MCF 10A (cell line): ENCODE data around the gene ASRGL1. TPM values are rescaled to one million over a fixed set of nuclear protein-coding genes. Genes with fewer than 3 reads are reported as not detected.

Experiments used
- BruUV-seq: library from RNA; stranded (reverse); fragments of 400-500 nt; replicated peaks from 2 replicates; lab custom pipeline; 2021; lab: Mats Ljungman, UMichigan
- CTCF ChIA-PET: fragments of 300-600 bp; sonication (Branson Sonifier 250); formaldehyde crosslinking; extraction: SDS; loops from one replicate; lab custom pipeline; 2021; ENCODE audit warnings: antibody characterized with exemption, inconsistent platforms; lab: Yijun Ruan, JAX
- POLR2A ChIA-PET: fragments of 300-600, 350-650 bp; sonication (Branson Sonifier 250); formaldehyde crosslinking; extraction: SDS; loops from one replicate; lab custom pipeline; 2020; ENCODE audit warnings: antibody characterized with exemption, inconsistent platforms; lab: Yijun Ruan, JAX
- DNase-seq: peaks from one replicate; pipeline ENCODE4 v3.0.0-alpha.2; 2018; ENCODE audit not compliant: unreplicated experiment
- H3K27ac Mint-ChIP-seq: one replicate; pipeline ENCODE4 v1.8.0; 2022; ENCODE audit warnings: mild to moderate bottlenecking, low read depth, mixed read lengths; ENCODE audit not compliant: unreplicated experiment
- H3K27me3 Mint-ChIP-seq: one replicate; pipeline ENCODE4 v1.8.0; 2022; ENCODE audit warnings: mixed read lengths; ENCODE audit not compliant: insufficient read depth, unreplicated experiment
- H3K36me3 Mint-ChIP-seq: one replicate; pipeline ENCODE4 v1.8.0; 2022; ENCODE audit warnings: mild to moderate bottlenecking, moderate library complexity, mixed read lengths; ENCODE audit not compliant: insufficient read depth, unreplicated experiment
- H3K4me1 Mint-ChIP-seq: one replicate; pipeline ENCODE4 v1.8.0; 2022; ENCODE audit warnings: mixed read lengths; ENCODE audit not compliant: insufficient read depth, unreplicated experiment
- H3K4me3 Mint-ChIP-seq: one replicate; pipeline ENCODE4 v1.8.0; 2022; ENCODE audit warnings: mild to moderate bottlenecking, moderate library complexity, mixed read lengths; ENCODE audit not compliant: unreplicated experiment
- H3K9me3 Mint-ChIP-seq: one replicate; pipeline ENCODE4 v1.8.0; 2022; ENCODE audit warnings: mixed read lengths; ENCODE audit not compliant: unreplicated experiment
- CTCF ChIP-seq: fragments of 200-600 bp; IDR thresholded peaks from one replicate; pipeline ENCODE4 v1.8.0; 2022; ENCODE audit warnings: antibody characterized with exemption, mild to moderate bottlenecking; ENCODE audit not compliant: unreplicated experiment
- intact Hi-C: fragments of 100-400 bp; cut with micrococcal nuclease; formaldehyde crosslinking; loops from 2 replicates; pipeline ENCODE4 v1.14.1; 2022
- total RNA-seq: library from RNA; stranded (reverse); gene quantifications from 2 replicates; pipeline ENCODE4 v1.2.3, GENCODE V29; 2022

Gene ASRGL1
- total RNA-seq, 1 experiment from 2014 or later: 0.65 TPM

DNA sequence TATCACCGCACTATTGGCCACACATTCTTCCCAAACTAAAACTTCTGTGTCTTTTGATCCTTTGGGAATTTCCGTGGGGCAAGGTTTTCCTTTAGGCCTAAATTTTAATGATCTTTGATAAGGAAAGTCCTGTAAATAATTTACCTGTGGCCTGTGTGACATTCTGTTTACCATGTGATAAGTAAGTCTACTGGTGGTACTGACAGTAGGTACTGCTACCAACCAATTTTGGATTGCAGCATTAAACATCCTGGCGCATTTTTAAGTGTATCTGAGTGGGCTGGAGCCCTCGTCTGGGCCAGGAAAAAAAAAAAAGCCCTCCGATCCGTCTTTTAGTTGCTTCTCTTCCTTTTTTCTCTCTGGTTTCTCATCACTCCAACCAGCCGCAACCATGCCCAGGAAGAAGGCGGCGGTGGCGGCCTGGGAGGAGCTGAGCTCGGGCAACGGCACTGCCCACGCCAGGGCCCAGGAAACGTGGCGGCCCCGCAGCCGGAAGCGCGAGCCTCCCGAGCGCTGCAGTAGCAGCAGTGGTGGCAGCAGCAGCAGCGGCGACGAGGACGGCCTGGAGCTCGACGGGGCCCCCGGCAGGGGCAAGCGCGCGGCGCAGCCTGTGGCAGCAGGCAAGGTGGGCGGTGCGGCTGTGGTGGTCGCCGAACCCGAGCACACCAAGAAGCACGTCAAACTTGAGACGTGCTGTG is 33.6 kb downstream of the ASRGL1 start:
- DNase-seq: no peak
- BruUV-seq: no TSS peak
- Mint-ChIP-seq H3K36me3 (no peaks in the 10 kb centered on the region), H3K27ac (no peak overlapping the region), H3K4me3 (no peak overlapping the region), H3K9me3 (no peaks in the 10 kb centered on the region), H3K27me3 (peaks cover 15% of the 10 kb centered on the region), H3K4me1 (no peaks in the 10 kb centered on the region)
- CTCF ChIA-PET: interaction anchor here (0.9 kb wide), 1 partner anchor 60 kb away, joined by 3 read pairs; no protein-coding TSS in a partner anchor
- no peak for TF ChIP-seq CTCF
- POLR2A ChIA-PET: no interaction called here
- intact Hi-C loops: no loop called here

DNA sequence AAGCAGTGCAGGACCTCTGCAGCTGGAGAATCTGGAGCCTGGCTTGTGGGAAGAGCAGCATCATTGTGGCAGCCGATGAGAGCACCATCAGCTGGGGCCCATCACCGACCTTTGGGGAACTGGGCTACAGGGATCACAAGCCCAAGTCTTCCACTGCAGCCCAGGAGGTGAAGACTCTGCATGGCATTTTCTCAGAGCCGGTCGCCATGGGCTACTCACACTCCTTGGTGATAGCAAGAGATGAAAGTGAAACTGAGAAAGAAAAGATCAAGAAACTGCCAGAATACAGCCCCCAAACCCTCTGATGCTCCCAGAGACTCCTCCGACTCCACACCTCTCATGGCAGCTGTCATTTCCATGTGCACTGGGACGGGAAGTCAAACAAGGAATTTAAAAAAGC is 35.6 kb downstream of the ASRGL1 start:
- POLR2A ChIA-PET: no interaction called here
- Mint-ChIP-seq H3K4me3 (no peak overlapping the region), H3K27ac (no peak overlapping the region), H3K27me3 (peaks cover 15% of the 10 kb centered on the region), H3K36me3 (no peaks in the 10 kb centered on the region), H3K9me3 (no peaks in the 10 kb centered on the region), H3K4me1 (no peaks in the 10 kb centered on the region)
- intact Hi-C loops: no loop called here
- CTCF ChIA-PET: no interaction called here
- no peak for DNase-seq
- BruUV-seq: no TSS peak
- TF ChIP-seq CTCF: no peak

DNA sequence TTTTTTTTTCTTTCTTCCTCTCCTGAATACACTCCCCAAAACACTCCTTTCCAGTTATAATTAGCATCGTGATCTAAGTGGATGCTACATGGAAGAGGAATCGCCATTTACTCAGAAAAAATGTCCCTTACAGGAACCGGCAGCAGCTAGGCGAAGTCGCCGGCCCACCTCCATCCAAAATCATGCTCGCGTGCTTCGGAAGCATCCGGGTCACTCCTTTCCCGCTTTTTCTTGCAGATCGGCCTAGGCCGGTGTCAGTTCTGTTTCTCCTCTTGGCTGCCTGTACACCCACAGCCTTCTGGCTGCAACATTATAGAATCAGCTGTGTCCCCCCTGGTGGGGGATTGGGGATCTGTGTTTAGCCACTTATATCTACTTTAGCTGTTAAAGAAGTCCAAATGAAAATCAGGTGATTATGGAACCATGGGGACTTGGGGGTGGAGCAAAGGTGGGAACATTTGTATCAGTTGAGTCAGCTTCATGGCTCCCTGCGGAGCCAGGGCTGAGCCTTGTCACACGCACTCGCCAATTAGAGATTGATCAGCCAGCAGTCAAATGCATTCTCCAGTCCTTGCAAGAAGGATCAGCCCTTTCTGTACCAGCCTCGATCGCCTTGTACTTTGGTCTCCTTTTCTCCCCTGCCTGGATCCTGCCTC is 36.3 kb downstream of the ASRGL1 start:
- CTCF ChIA-PET: interaction anchor here (0.6 to 1.1 kb wide), 3 partner anchors 25 to 576 kb away, joined by 3 read pairs; partner anchors contain the start of gene ASRGL1
- H3K36me3 Mint-ChIP-seq: no peaks in the 10 kb centered on the region
- no TSS peak for BruUV-seq
- H3K27ac Mint-ChIP-seq: no peak overlapping the region
- POLR2A ChIA-PET: interaction anchor here (0.7 kb wide), 1 partner anchor 29 kb away, joined by 3 read pairs; no protein-coding TSS in a partner anchor
- no peak for DNase-seq
- no peaks in the 10 kb centered on the region for H3K4me1 Mint-ChIP-seq
- peaks cover 15% of the 10 kb centered on the region for H3K27me3 Mint-ChIP-seq
- no peak overlapping the region for H3K4me3 Mint-ChIP-seq
- intact Hi-C loops: no loop called here
- H3K9me3 Mint-ChIP-seq: no peaks in the 10 kb centered on the region
- TF ChIP-seq CTCF: no peak

GRCh38 chr11:62374801-62375200 is 37.6 kb downstream of the ASRGL1 start:
- intact Hi-C loops: no loop called here
- POLR2A ChIA-PET: no interaction called here
- no peak for DNase-seq

More at GRCh38 chr11:62374801-62375200, 37.6 kb downstream of the ASRGL1 start:
- CTCF ChIA-PET: interaction anchor here (0.6 to 4.1 kb wide), 5 partner anchors 158 to 920 kb away, joined by 3 to 13 read pairs (median 3); no protein-coding TSS in a partner anchor
- Mint-ChIP-seq H3K9me3 (no peaks in the 10 kb centered on the region), H3K4me1 (no peaks in the 10 kb centered on the region), H3K4me3 (no peak overlapping the region), H3K27ac (no peak overlapping the region), H3K36me3 (no peaks in the 10 kb centered on the region), H3K27me3 (peaks cover 15% of the 10 kb centered on the region)
- no TSS peak for BruUV-seq
- TF ChIP-seq CTCF: no peak
